HG03175 (cell line): ENCODE data around the gene EPB41L3.
"Not testable (repeated sequence)": the region's sequence is repeated elsewhere in the genome, so short reads cannot be mapped to it uniquely, and the experiment has no call there.

ENCODE experiments used
- ATAC-seq: cut with Tn5 transposase; IDR thresholded peaks from one replicate; pipeline ENCODE4 v1.9.1; 2021; ENCODE audit warnings: mild to moderate bottlenecking, moderate library complexity; ENCODE audit not compliant: unreplicated experiment

The EPB41L3 gene

DNA sequence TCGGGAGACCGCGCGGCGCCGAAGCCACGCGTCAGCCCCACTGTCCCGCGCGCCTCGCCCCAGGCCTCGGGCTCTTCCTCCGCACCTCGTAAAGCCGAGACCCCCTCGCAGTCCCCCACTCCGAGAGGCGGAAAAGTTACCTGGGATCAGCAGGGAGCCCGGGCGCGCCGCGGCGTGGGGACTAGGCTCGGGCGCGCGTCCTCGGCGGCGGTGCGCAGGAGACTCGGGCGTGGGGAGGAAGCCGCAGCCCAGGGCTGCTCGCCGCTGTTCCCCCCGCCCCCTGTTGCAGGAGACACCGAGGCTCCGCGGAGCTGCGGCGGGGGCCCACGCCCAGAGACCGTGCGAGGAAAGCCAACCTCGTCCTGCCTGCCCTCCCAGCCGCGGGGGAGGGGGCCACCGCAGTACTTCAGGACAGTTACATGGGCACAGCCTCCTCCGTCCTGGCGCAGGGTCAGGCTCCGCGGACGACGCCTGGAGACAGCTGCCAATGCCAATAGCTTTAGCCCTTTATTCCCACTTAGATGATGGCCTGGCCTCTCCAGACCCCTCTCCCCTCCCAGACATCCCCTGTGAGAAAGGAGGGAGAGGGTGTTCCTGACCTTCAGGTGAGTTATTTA, at the start of gene EPB41L3:
Gene EPB41L3 (minus strand): TSS at position 225 of the 617 bp plus-strand sequence. CDS start 54,814 bp downstream, outside the sequence.
- no peak for ATAC-seq

- ATAC-seq = no peak
These were observed 44.7 kb upstream of the EPB41L3 start for GRCh38 chr18:5588529-5588928.

- ATAC-seq = no peak
These were observed 41.9 kb upstream of the EPB41L3 start for GRCh38 chr18:5585653-5586052.

DNA sequence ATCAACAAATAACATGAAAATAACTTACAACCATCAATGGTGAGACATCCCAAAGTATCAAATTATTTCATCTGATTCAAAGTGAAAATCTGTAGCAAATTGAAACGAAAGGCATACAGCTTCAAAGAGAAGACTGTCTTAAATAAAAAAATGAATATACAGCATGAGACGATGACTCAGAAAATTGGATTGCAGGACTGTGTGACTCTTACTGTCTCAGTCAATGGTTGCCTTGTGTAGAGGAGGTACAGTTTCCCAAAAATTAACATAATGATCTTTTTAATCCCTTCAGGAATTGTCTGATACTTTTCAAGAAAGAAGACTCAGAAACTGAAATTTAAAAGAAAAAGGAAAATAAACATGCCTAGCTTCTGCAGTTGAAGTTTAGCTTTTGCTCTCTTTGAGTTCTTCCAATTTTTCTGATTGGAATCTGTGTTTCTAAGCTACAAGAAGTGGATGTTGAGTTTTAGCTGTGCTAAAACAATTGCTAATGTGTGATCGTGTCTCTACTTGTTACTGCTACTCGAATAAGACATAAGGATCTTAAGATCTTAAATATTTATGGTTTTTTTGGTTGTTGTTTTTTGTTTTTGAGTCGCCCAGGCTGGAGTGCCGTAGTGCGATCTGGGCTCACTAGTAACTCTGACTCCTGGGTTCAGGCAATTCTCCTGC, 41.1 kb upstream of the EPB41L3 start:
- ATAC-seq = no peak

DNA sequence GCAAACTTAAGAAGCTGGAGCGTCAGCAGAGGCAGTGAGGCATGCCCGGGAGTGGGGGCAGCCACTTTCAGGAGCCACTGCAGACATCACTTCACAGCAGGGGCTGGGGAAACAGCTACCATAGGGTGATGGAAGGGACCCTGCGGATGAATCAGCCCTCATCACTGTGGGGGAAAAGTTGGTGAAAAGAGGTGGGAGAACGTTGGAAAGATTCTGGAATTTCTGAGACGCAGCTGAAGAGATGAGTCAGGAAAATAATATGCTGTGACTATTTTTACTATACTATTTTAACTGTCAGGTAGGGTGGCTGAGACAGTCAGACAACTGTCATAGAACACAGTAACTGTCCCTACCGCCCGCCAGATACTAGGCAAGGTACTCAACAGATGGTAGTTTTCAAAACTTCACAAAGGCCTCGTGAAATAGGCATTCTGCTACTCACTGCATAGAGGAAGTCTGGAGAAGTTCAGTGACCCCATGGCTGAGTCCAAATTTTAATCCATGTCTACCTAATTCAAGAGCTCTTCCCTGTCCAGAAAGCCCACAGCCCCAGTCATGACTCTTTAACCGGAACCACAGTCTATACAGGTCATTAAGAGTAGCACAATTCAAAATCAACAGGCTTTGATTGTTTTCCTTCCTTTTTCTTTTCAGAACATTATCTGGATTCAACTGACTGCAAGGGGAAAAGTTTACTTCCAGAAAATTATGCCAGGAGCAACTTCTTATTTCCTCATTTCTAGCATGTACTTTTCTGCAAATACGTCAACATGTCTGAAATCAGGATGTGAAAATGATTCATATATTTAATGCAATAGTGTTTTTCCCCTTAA, 39.3 kb upstream of the EPB41L3 start:
- ATAC-seq = no peak

GRCh38 chr18:5582076-5582475, 38.3 kb upstream of the EPB41L3 start:
- no peak for ATAC-seq

- no peak for ATAC-seq
These were observed 31.0 kb upstream of the EPB41L3 start for GRCh38 chr18:5574843-5575242.

GRCh38 chr18:5571666-5572065, 27.9 kb upstream of the EPB41L3 start:
- ATAC-seq = no peak

GRCh38 chr18:5570613-5571012, 26.8 kb upstream of the EPB41L3 start:
- not testable (repeated sequence) for ATAC-seq

GRCh38 chr18:5568416-5568815, 24.6 kb upstream of the EPB41L3 start:
- ATAC-seq = no peak

DNA sequence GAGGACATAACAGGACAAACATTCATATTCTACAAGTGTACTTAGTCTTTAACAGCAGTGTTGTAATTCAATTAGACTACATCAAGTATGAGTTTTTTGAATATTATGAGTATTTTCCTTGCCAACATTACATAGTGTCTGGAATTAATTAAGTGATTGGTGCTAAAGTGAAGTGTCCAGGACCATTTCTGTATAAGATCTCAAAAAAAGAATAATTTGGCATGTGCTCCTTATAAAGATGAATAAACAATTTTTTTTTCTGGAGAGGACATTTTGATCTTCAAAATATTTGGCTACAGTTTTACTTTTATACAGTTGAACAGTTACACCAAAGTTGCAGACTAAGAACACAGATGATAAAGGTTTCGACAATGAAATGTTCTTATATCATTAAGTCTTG, 15.1 kb upstream of the EPB41L3 start:
- no peak for ATAC-seq

- ATAC-seq = no peak
These were observed 12.6 kb upstream of the EPB41L3 start for GRCh38 chr18:5556310-5556974.

DNA sequence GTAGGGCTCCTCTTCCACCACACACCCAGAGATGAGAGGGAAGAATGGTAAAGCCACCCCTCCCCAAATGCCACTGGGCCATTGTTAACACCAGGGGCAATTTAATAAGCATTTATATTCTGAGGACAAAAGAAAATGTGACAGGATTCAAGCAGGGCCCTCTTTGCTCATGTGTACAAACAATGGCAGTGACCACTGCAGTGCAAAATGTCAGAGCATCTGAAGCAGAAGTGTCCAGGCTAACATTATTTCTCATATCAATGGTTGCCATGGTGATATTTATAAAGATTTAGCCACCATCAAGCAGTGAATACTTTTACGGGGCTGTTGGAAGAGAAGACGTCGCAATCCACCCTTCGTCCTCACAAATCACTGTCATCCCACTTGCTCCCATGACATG, 10.8 kb upstream of the EPB41L3 start:
- no peak for ATAC-seq

DNA sequence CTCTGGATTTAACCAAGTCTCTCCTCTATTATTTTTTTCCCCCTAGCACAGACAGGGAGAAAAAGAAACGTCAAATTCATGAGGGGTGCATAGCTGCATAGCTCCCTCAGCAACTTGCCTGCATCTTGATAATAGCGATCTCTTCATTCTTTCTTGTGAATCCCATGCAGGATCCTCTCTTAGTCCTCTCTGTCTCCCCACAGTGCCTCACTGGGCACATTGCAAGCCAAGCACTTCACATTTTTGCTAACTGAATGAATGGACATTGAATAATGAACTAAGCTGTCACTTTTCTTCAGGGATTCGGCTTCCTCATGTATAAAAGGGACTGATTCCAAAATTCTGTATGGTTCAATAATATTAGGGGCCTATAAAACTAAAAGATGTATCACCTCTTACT, 2.9 kb upstream of the EPB41L3 start:
- no peak for ATAC-seq

DNA sequence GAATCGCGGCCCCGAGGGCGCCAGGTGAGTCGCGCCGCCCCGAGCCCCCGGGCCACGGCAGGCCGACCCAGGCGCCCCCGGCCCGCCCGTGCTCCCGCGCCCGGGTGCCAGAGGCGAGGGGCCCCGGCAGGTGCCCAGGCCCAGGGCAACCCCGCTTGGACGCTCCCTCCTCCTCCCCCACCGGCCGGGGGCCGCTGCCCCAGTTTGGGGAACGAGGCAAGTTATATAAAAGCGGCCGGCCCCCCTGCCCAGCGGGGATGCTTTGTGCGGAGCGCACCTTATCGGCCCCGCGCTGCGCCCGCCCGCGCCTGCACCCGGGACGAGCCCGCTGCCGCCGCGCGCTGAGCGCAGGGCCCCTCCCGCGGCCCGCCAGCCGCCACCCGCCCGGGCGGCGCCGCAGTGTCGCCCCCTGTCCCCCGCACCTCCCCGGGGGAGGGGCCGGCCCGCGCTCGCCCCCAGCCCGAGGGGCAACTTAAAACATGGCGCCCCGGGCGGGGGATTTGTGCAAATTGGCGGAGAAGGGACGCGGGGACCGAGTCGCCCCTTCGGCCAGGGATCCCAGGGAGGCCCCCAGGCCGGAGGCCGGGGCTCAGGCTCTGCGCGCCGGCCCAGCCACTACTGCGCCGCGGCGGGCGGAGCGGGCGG, 639 bp downstream of the EPB41L3 start:
- no peak for ATAC-seq

- ATAC-seq = no peak
These were observed 1.2 kb downstream of the EPB41L3 start for GRCh38 chr18:5542515-5543035.

GRCh38 chr18:5541644-5542043, 2.2 kb downstream of the EPB41L3 start:
- ATAC-seq = no peak

- no peak for ATAC-seq
These were observed 4.4 kb downstream of the EPB41L3 start for GRCh38 chr18:5539391-5539790.

DNA sequence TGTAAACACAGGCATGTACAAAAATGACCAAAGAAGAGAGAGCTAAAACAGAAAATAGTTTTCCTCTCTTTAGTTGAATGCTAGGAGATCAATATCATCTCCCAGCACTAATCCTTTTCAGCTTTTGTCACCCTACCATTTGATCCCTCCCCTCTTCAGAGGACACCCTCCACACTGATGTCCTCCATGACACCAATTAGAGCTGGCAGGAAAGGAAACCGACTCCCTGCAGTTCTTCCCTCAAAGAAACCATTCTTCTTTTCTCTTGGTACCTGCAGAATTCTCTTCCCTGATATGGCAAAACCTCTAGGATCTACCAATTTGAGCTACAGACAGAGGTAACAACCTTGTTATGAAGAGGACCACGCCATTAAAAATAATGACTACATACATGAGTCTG, 5.3 kb downstream of the EPB41L3 start:
- no peak for ATAC-seq

DNA sequence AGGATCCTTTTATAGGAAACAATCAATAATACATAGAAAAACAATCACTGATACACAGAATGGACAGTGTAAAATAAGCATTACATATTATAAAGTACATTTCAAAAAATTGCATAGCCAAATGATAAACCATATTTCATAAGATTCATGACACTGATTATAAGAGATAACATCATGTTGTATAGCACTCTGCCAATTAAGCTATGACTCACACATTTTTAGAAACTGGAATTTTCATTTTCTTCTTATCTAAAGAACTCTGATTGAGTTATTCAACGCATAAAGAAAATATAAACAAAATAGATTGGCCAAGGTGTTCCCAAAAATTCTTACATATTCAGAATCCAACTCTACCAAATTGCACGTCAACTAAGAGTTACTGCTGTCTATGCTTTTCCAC, 5.9 kb downstream of the EPB41L3 start:
- ATAC-seq = no peak

DNA sequence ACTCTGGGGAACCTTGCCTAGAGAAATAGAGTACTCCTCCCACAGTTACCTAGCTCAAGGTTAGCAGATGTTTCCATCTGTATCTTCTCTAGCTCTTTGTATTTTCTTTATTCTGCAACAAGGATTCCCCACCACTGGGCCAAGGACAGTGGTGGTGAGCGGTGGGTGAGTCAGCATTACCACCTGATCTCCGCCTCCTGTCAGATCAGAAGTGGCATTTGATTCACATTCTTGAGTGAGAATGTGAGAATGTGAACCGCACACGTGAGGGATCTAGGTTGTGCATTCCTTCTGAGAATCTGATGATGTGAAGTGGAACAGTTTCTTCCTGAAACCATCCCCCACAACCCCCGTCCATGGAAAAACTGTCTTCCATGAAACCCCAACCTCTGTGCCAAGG, 9.0 kb downstream of the EPB41L3 start:
- ATAC-seq = no peak
